HG03520 (cell line): ENCODE results near the gene FZD1.
A peak's percentile ranks its signal among the peaks of the same experiment; 100 is the strongest.

Source experiments
- ATAC-seq: cut with Tn5 transposase; IDR thresholded peaks from one replicate; pipeline ENCODE4 v1.9.1; 2021; ENCODE audit warnings: mild to moderate bottlenecking, moderate library complexity; ENCODE audit not compliant: unreplicated experiment

The FZD1 gene

GRCh38 chr7:91264046-91264923 is at the start of gene FZD1:
Gene FZD1, plus strand, starts transcription at chr7:91264433. Its CDS starts 448 bp downstream, at chr7:91264881.
- ATAC-seq, result peak; percentile 88

- ATAC-seq, result no peak
Measured at GRCh38 chr7:91226411-91226810, 37.8 kb upstream of the FZD1 start.

- ATAC-seq, result no peak
Measured at GRCh38 chr7:91228327-91228726, 35.9 kb upstream of the FZD1 start.

- no peak for ATAC-seq
Measured at GRCh38 chr7:91228927-91229558, 35.2 kb upstream of the FZD1 start.

DNA sequence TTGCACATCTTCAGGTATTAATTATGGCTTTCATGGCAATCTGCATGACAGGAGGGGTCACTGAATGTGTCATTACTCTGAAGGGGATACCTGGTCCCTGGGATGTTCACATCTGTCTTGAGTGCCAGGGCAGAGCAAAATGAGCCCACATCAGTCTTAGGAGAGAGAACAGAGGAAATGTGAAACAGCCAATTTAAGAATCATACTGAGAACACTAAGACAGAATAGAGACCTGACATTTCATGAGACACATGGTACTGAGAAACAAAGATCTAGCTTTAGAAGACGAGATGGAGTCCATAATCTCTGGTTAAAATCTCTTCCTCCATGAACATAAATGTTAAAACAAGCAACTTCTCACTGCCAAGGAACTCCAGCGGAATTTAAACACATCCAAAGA is 34.1 kb upstream of the FZD1 start:
- no peak for ATAC-seq

GRCh38 chr7:91230503-91230902 is 33.7 kb upstream of the FZD1 start:
- no peak for ATAC-seq

DNA sequence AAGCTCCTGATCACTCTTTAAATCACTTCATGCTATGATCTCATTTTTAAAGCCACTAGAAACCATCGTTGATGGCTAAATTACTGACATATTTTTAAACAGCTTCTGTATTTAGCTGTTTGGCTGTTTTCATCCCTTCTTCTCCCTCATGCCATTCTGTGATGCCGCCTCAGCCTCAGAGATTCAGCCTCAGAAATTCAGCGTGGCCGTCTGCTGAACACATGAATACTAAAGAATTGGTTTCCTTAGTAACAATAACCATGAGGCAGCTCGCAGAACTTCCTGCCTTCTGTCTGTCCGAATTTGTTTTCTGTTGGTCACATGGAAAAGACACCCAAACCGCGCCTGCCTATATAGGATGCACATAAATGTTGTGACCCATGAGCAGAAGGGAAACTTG is 31.0 kb upstream of the FZD1 start:
- no peak for ATAC-seq

DNA sequence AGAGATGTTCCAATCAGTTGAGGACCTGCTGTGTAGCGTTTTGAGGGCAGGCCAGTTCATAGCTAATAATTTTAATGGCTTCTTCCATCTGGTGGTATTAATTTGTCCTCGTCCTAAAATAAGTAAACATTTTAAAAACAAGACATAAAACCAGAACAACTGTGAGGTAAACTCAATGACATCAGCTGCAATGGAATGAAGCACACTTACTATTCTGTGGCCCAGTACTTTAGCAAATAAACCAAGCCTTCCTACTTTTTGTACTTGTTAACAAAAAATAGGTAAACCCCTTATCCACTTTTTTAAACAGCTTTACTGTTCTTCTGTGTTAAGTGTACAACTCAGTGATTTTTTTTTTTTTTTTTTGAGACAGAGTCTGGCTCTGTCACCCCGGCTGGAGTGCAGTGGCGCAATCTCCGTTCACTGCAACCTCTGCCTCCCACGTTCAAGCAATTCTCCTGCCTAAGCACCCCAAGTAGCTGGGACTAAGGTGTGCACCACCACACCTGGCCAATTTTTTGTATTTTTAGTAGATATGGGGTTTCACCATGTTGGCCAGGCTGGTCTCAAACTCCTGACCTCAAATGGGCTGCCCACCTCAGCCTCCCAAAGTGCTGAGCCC is 28.9 kb upstream of the FZD1 start:
- no peak for ATAC-seq

- no peak for ATAC-seq
Measured at GRCh38 chr7:91239171-91239604, 25.0 kb upstream of the FZD1 start.

DNA sequence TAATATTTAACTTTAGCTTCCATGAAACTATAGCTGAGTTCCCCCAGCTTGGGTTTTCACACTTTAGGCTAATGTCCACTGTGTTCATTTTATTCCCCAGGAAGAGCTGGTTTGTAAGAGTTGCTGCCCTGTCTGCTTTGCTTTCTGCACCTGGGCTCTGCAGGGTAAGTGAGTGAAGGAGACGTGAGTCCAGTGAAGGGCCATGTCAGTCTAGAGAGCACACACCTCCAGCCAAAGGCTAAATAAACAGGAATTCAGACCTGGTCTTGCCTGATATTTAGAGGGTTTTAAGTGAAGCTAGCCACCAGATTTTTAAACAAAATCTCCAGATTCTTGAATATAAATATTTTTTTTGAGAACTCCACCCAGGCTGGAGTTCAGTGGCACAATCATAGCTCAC is 24.5 kb upstream of the FZD1 start:
- no peak for ATAC-seq

GRCh38 chr7:91240376-91240941 is 23.8 kb upstream of the FZD1 start:
- ATAC-seq, result no peak

DNA sequence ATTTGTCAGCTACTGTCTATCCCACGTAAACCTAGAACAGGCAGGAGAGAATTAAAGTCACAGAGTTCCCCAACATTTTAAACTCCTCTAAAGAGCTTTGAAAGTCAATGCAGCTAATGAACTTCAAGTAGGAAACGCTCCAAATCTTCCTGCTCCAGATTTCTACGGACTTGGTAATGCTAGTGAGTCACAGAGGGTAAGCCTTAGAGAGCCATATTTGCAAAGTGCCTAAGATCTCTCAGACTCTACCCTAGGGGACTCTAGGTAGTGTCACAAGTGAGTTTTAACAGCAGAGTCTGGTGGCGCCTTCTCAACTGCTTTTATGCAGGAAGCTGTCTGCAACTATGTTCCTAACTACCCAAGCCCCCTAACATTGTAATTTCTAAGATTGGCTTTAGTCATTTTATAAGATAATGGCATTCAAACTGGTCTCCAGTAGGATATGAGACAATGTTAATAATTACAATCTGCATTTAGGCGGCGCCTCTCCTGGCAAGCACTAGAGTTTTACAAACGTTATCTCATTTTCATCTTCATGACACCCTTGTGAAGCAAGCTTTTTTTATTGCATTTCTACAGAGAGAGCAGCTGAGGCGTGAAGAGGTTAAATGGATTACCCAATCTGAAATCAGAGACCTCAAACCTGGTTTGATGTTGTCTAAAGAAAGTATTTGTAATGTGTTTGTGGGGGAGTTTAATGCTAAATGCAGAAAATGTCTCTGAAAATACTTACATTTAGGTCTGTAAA is 22.0 kb upstream of the FZD1 start:
- ATAC-seq, result no peak

- no peak for ATAC-seq
Measured at GRCh38 chr7:91243591-91244301, 20.5 kb upstream of the FZD1 start.

- no peak for ATAC-seq
Measured at GRCh38 chr7:91247500-91247899, 16.7 kb upstream of the FZD1 start.

DNA sequence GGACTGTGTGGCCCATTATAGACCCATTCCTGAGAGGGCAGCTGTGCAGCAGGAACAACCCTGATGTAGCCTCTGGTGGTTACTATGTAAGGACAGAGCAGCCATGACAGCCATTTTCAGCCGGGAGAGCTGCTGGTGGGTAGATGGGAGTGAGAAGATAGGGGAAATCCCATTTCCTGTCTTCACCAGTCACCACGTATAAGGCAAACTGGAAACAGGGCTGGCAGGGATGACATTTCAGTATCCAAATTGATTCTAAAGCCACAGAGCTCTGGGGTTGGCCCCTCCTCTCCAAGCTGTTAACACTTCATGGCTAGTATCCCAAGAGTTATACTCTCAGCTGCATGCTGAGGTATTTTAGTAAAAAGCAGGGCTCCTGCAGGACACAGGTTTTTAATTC is 15.2 kb upstream of the FZD1 start:
- no peak for ATAC-seq

- no peak for ATAC-seq
Measured at GRCh38 chr7:91249506-91250233, 14.6 kb upstream of the FZD1 start.

DNA sequence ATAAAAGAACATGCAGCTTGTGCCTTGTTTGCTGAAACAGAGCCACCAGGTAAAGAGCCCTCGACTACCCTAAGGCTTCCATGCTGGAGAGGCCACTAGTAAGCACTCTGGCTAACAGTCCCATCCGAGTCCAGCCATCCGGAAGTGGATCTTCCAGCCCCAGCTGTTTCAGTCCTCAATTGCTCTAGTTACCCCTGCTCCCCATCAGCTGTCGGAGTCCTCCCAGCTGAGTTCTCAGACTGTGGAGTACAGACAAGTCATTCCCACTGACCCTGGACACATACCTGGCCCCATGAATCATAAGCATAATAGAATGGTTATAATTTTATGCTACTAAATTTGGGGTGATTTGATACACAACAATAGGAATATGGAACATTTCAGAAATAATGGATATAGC is 13.5 kb upstream of the FZD1 start:
- no peak for ATAC-seq

DNA sequence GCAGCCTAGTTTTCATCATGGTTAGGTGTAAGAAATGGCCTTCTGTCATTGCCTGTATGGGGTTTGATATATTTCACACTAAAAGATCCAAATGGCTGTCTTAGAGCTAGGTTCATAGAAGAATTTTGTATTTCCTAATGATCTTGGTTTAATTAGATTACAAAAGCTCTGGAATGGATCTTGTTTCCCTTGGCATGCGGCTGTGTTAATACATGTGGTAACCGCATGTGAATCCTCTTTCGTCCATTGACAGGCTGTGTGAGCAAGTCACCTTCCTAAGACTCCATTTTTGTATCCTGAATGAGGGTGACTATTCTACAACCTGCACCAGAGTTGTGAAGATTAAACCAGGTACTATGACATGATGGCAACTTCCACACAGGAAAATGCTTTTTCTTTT is 12.4 kb upstream of the FZD1 start:
- ATAC-seq, result no peak

- no peak for ATAC-seq
Measured at GRCh38 chr7:91263384-91264045, 718 bp upstream of the FZD1 start.
